GM21381 (cell line): Measurements from ENCODE around the gene HSP90AA1.
A peak's percentile ranks its signal among the peaks of the same experiment; 100 is the strongest.
"Not testable (repeated sequence)": the region's sequence is repeated elsewhere in the genome, so short reads cannot be mapped to it uniquely, and the experiment has no call there.

ENCODE experiments used
- ATAC-seq: cut with Tn5 transposase; IDR thresholded peaks from one replicate; pipeline ENCODE4 v1.9.1; 2021; ENCODE audit warnings: mild to moderate bottlenecking, moderate library complexity; ENCODE audit not compliant: unreplicated experiment

The HSP90AA1 gene

GRCh38 chr14:102095231-102095870 is 8.5 kb upstream of the HSP90AA1 start:
- no peak for ATAC-seq

DNA sequence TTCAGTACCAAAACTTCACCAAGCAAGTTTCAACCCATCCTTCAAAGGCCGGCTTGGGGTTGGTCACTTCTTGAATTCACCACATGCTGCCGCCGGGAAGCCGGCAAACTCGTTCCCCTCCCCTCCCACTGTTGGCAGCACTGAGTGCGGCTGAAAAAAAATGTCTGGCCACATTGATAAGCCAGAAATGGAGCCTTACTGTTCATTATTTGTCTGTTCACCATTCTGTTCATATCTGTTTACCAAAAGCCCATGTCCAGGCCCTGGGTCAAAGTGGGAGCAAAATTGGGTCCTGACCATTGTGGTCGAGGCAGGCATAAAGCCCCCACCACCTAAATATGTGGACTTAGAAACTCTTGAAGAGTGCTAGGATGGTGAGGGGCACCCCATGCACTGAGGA is 7.3 kb upstream of the HSP90AA1 start:
- ATAC-seq: no peak

DNA sequence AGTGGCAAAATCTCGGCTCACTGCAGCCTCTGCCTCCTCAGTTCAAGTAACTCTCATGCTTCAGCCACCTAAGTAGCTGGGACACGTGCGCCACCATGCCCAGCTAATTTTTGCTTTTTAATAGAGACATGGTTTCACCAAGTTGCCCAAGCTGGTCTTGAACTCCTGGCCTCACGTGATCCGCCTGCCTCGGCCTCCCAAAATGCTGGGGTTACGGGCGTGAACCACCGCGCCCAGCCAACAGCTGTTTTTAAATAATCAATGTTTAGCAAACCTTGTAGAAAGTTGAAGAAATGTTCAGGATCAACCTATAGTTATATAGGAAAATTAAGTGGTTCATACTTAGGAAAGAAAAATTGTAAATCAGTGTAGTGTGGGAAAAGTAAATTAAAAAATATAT is 6.0 kb upstream of the HSP90AA1 start:
- ATAC-seq: no peak

DNA sequence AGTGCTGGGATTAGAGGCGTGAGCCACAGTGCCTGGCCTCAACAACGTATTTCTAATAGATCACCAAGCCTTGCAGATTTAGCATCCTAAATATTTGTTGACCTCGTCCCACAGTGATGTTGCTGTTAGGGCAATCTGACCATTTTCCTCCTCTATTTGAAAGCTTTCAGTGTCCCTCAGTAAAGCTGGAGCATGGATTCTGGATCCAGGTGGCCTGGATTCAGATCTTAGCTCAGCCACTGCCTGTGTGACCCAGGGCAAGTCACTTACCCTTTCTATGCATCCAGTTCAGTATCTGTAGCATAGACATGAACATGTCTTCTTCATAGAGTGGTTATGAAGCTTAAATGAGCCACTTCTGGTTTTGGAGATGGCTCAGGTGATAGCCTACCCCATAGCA is 3.9 kb upstream of the HSP90AA1 start:
- no peak for ATAC-seq

GRCh38 chr14:102089621-102090343 is 2.9 kb upstream of the HSP90AA1 start:
- ATAC-seq: no peak

DNA sequence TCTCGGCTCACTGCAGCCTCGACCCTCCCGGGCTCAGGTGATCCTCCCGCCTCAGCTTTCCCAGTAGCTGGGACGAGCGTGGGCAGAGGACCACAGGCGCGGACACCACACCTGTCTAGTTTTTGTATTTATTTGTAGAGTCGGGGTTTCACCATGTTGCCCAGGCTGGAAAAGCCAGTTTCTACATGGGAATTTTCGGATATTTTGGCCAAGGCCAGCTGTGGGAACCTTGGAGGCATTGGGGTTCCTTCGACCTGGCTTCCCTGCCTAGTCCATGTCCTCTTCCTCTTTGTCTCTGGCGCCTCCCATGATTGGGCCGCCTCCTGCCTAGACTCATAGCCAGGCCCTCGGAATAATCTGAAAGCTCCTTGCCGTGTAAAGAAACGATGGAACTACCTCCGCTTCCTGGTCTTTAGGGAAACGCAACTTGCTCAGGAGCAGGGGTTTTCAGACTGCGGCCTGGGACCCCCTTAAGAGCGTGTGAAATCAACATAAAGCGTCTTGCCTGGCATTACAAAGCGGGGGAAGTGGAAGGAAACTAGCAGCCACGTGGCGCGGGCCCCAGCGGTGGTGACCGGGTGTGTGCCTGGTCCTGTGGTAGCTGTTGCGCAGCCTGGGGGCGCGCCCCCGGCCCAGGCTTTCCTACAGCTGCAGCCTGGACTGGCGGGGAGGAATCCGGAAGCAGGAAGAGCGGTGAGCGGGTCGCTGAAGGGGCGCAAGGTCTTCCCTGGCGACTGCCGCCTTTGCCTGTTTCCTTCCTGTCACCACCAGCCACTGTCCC is 1.4 kb upstream of the HSP90AA1 start:
- ATAC-seq: no peak

- ATAC-seq: no peak
These were observed 843 bp upstream of the HSP90AA1 start for GRCh38 chr14:102087762-102088011.

GRCh38 chr14:102086709-102086971 is 204 bp downstream of the HSP90AA1 start:
- ATAC-seq: no peak

DNA sequence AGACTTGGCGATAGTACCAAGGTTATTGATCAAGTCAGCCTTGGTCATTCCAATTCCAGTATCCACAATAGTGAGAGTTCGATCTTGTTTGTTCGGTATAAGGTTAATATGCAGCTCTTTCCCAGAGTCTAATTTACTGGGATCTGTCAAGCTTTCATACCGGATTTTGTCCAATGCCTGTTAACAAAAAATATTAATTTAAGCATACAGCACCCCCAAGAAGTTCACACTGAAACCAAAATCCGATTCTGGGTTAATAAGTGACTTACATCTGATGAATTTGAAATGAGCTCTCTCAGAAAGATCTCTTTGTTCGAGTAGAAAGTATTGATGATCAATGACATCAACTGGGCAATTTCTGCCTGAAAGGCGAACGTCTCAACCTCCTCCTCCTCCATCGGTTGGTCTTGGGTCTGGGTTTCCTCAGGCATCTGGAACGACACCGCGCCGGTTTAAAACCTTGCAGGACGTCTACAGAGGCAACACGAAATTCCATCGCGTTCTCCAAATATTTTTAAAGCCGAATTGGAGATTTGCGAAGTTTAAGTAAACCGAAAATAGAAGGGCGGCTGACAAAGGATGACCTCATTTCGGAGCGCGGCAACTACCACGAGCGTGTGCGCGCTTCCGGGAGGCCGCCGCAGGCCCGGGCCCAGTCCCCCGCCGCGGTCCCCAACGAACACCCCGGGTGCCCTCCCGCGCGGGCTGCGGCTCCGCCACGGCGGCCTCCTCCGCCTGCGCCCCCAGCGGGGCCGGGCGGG is 716 bp downstream of the HSP90AA1 start:
- peak; percentile 22 for ATAC-seq

DNA sequence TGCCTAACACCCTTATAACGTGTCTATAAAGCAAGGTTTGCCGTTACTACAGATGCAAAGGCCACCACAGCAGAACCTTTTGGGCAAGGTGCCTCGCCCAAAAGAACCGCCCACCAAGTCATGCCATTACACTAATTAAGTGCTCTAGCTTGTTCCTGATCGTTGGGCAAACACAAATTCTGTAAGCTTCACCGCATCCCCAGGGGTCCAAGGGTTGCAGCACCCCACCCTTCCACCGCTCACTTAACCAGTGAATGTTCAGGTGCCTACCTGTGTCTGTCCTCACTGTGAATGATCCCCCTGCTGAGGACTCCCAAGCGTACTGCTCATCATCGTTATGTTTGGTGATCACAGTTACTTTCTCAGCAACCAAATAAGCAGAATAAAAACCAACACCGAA is 1.4 kb downstream of the HSP90AA1 start:
- ATAC-seq: no peak

- no peak for ATAC-seq
These were observed 1.9 kb downstream of the HSP90AA1 start for GRCh38 chr14:102084931-102085330.

DNA sequence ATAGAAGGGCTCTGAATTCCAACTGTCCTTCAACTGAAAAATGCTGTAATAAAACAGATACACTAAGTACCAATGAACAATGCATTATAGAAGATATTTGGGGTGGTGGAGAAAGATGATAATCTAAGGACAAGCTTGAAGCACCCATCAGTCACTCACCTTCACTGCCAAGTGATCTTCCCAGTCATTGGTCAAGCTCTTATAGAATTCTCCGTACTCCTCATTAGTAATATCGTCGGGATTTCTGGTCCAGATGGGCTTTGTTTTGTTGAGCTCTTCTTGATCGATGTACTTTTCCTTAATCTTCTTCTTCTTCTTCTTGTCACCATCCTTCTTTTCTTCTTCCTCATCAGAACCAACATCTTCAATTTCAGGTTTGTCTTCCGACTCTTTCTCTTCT is 2.3 kb downstream of the HSP90AA1 start:
- ATAC-seq: not testable (repeated sequence)

DNA sequence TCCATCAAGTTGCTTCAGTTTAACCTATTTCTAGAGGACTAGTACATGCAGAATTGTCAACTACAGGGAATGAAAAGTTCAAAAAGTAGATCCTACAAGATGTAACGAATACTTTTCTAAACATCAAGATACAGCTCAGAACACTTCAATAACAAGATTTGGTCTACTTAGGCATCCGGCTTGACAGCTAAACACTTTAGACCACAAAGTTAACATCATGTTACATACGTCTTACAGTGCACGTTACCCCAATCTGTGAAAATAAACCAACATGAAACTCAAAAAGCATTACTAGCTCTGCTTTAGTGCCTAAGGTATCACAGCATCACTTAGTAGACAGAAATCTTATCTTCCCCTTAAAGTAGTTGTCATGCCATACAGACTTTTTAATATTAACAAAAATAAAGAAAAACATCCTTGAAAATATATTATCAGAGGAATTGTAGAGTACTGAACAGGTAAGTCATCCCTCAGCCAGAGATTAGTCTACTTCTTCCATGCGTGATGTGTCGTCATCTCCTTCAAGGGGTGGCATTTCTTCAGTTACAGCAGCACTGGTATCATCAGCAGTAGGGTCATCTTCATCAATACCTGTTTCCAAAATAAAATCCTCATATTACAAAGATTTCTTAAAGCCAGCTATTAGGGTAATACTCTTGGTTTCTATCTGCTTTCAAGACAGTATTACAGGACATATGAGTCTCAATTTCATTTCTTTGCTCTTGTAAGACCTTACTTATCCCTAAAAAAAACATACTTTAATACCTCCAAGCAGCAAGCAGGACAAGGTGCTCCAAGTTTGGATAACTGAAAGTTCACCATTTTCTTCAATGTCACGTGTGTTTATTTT is 5.4 kb downstream of the HSP90AA1 start:
- ATAC-seq: no peak

- no peak for ATAC-seq
These were observed 6.4 kb downstream of the HSP90AA1 start for GRCh38 chr14:102080183-102081080.

DNA sequence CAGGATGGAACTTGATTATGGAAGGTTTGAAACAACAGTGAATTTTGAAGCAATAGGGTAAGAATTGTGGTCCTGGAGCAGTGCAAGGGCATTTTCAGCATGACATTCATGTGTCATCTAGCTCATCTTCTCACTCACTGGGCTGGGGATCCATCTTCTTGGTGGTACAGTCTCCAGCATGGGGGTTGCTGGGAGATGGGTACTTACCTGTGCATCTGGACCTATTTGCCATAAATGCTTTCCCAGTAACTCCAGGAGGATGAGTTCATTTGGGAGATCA is 7.2 kb downstream of the HSP90AA1 start:
- ATAC-seq: no peak

- no peak for ATAC-seq
These were observed 7.8 kb downstream of the HSP90AA1 start for GRCh38 chr14:102078831-102079699.

GRCh38 chr14:102078361-102078791 is 8.5 kb downstream of the HSP90AA1 start:
- ATAC-seq: not testable (repeated sequence)

GRCh38 chr14:102077382-102077709 is 9.5 kb downstream of the HSP90AA1 start:
- ATAC-seq: no peak

- ATAC-seq: no peak
These were observed 11.7 kb downstream of the HSP90AA1 start for GRCh38 chr14:102075155-102075554.
